Ramos (cell line): ENCODE results near the gene SIGLEC10.

Experiments used
- in situ Hi-C: fragments of 300-500 bp; cut with MboI; formaldehyde crosslinking; loops from one replicate; pipeline ENCODE4 v1.14.3; 2022; ENCODE audit warnings: low sequenced_read_pairs; ENCODE audit not compliant: unreplicated experiment

Gene SIGLEC10

DNA sequence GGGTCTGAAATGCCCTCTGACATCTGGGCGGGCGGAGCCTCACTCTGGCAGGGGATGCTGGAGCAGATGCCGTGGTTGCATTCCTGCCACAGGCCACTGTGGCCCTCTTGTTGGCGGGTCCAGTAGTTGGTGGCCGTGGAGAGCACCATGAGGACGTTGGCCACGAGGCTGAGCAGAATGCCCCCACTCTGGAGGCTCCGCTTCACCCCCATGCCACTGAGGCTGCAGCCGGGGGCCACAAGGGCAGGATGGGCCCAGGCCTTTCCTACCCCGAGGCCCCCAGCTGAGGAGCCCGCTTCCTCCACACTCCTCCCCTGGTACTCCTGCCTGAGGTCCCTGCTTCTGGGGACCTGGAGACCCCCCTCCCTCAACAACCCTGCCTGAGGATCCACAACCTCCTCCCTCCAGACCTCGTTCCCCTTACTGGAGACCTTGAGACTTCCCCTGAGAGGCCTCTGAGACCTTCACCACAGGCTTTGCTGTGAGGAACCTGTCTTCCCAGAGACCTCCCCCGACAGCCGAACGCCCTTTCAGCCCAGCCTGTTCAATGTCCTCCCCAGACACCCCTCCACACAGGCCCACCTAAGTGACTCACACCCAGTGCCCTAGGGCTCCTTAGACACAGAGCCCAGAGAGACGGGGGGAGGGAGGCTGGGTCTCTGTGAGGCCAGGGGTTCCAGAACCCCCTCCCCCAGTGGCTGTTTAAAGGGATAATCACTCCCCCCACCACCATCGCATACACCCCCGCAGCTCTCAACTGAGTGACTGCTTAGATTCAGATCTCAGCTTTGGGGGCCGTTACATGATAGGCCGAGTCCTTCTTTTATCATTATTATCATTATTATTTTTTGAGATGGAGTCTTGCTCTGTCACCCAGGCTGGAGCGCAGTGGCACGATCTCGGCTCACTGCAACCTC lies 48.8 kb downstream of the SIGLEC10 start, which contains the start of gene CLDND2:
TSS of gene CLDND2 (minus strand) at position 638 of the 917 bp plus-strand sequence. CDS start at position 212, 426 bp downstream.
- in situ Hi-C loops: no loop called here

DNA sequence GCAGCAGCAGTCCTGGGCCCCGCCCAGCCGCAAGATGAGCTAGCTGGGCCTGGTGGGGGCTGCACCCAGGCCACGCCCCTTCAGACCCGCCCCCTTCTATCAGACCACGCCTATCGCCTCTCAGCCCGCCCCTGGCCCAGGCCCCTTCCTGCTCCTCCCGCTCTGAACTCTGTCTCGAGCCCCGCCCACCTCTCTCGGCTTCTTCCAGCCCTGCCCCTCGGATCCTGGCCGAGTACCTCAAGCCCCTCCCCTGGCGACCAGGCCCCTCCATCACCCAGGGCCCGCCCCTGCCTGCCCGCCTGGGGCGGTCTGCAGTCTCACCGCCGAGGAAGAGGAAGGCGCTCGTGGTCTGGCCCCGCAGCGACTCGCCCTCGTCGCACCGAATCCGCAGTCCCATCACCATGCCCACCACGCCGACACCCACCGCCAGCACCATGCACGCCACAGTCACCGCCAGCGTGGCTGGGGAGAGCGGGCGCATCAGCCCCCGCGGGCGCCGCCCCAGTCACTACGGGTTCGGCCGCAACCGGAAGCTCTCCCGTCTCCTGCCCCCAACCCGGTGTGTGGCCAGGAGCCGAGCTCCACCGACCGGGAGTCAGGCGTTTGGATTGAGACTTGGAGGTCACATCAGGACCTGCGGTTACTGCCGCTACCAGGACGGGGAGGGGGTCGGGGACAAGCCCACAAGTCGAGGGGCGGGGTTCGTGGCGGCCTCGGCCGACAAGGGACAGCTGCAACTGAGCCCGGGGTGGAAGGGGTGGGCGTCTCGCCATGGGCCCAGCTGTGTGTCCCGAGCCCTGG lies 49.7 kb downstream of the SIGLEC10 start:
- in situ Hi-C loops: no loop called here

DNA sequence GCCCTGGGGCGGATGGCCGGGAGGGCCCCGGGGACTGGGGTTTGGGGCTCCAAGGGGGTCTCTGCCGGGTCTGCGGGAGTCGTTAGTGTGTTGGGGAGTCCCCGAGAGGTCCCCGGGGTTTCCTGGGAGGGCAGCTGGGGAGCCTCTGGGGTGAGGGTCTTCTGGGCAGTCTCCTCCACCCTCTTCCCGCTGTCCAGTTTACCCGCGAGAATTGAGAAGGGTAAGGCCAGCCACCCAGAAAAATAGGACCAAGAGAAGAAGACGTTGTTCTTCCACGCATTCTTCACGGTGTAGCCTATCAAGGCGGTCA lies 50.2 kb downstream of the SIGLEC10 start:
- in situ Hi-C loops: no loop called here

GRCh38 chr19:51366389-51367254 lies 50.8 kb downstream of the SIGLEC10 start:
- in situ Hi-C loops: no loop called here

DNA sequence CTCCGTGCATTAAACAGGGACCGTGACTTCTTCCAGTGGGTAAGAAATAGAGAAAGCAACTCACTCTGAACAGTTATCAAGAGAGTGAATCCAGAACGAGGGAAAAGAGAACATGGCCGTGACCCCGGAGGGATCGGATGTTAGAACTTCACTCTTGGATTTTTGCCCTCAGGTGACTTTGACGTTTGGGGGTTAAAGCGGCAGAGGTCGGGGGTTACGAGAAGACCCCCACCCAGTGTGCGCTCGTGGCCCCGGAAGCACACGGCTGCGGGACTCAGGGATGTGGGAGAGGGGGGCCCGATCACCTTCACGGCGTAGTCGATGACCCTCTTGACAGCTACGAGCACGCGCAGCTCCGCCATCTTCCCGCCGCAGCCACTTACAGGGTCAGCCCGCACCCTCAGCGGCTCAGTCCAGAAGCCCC lies 51.5 kb downstream of the SIGLEC10 start, which contains the start of gene ETFB:
TSS of gene ETFB (minus strand) at position 424 of the 424 bp plus-strand sequence. CDS start at position 362, 62 bp downstream.
- in situ Hi-C loops: no loop called here

- in situ Hi-C loops: no loop called here
Measured at GRCh38 chr19:51365211-51365964, 52.1 kb downstream of the SIGLEC10 start.

GRCh38 chr19:51364200-51365106 lies 53.0 kb downstream of the SIGLEC10 start:
- in situ Hi-C loops: no loop called here

- in situ Hi-C loops: no loop called here
Measured at GRCh38 chr19:51361239-51361638, 56.2 kb downstream of the SIGLEC10 start.
